Upper lobe of left lung (tissue), 4 donors: ENCODE data around the gene TRPC4.

Experiments used
- POLR2A ChIP-seq, 4 donors: fragments of 450-650 bp; IDR thresholded peaks; one replicate each; pipeline ENCODE4 v1.5.1; 2016 to 2017; ENCODE audit warnings: antibody characterized with exemption in 4 of 4, mild to moderate bottlenecking in 2 of 4
- TF ChIP-seq, protein P1 (sequence below), 6 experiments: fragments of 450-650 bp in 4 of 6; fragments of 200-600 bp in 2 of 6; sonication (generic) in 2 of 6; IDR thresholded peaks; one replicate each; pipeline ENCODE4 v1.5.1; 2016 to 2019; ENCODE audit warnings: antibody characterized with exemption in 6 of 6

DNA sequence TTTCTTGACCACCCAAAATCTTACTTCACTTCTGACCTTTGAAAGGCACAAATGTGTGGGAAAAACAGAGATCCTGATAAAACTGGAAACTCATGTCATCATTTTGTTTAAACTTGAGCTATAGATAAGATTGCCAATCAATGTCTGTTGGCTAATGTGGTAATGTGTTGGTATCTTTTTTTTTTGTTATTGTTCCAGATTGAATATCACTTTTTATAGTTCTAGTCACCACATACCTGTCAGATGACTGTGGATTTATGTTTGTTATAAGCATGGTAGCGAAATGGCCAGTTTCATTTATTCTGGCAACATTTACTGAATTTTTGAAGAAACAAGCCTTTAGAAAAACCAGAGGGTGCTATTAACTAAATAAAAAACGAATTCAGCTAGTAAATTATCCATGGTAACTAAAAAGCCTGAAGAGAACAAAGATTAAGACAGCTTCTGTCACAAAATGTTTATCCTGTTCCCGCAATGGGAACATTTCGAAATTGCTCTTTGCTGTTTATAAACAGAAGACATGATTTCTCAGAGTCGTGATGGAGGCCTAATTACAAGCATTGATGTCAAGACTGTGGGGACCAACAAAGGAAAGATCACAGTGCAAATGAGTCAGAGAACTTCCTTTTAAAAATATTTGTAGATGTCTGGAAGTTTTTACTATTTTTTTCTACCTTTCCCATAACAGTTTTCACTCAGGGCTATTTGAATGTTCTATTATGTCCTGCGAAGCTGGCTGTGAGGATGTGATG lies 188.1 kb downstream of the TRPC4 start:
- no peak for TF ChIP-seq POLR2A (IDR thresholded peaks at IDR 0.05)
- TF ChIP-seq, protein P1, sequence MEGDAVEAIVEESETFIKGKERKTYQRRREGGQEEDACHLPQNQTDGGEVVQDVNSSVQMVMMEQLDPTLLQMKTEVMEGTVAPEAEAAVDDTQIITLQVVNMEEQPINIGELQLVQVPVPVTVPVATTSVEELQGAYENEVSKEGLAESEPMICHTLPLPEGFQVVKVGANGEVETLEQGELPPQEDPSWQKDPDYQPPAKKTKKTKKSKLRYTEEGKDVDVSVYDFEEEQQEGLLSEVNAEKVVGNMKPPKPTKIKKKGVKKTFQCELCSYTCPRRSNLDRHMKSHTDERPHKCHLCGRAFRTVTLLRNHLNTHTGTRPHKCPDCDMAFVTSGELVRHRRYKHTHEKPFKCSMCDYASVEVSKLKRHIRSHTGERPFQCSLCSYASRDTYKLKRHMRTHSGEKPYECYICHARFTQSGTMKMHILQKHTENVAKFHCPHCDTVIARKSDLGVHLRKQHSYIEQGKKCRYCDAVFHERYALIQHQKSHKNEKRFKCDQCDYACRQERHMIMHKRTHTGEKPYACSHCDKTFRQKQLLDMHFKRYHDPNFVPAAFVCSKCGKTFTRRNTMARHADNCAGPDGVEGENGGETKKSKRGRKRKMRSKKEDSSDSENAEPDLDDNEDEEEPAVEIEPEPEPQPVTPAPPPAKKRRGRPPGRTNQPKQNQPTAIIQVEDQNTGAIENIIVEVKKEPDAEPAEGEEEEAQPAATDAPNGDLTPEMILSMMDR (IDR thresholded peaks at IDR 0.05) = no peak
